NCI-H1048 (cell line): ENCODE results near the gene CBX8.

Source experiments
- DNase-seq: peaks from one replicate; lab custom pipeline; 2025; lab: John Stamatoyannopoulos, UW

Gene CBX8

GRCh38 chr17:79804856-79805696, 8.2 kb upstream of the CBX8 start:
- DNase-seq = no peak

GRCh38 chr17:79803997-79804855, 7.3 kb upstream of the CBX8 start:
- no peak for DNase-seq

GRCh38 chr17:79803421-79803996, 6.6 kb upstream of the CBX8 start:
- no peak for DNase-seq

GRCh38 chr17:79802736-79803420, 6.0 kb upstream of the CBX8 start:
- DNase-seq = no peak

GRCh38 chr17:79802039-79802735, 5.3 kb upstream of the CBX8 start:
- no peak for DNase-seq

GRCh38 chr17:79801156-79802038, 4.5 kb upstream of the CBX8 start:
- no peak for DNase-seq

GRCh38 chr17:79800325-79801155, 3.7 kb upstream of the CBX8 start:
- no peak for DNase-seq

- DNase-seq = no peak
Measured at GRCh38 chr17:79799538-79800324, 2.9 kb upstream of the CBX8 start.

GRCh38 chr17:79799174-79799537, 2.3 kb upstream of the CBX8 start:
- DNase-seq = no peak

GRCh38 chr17:79798299-79799173, 1.7 kb upstream of the CBX8 start:
- no peak for DNase-seq

- no peak for DNase-seq
Measured at GRCh38 chr17:79797492-79798298, 818 bp upstream of the CBX8 start.

- DNase-seq = no peak
Measured at GRCh38 chr17:79796444-79796762, 474 bp downstream of the CBX8 start.

GRCh38 chr17:79795795-79796443, 958 bp downstream of the CBX8 start:
- DNase-seq = no peak

GRCh38 chr17:79794659-79795511, 2.0 kb downstream of the CBX8 start:
- no peak for DNase-seq

- no peak for DNase-seq
Measured at GRCh38 chr17:79793924-79794304, 3.0 kb downstream of the CBX8 start.
